Measurements from ENCODE around the gene NCKAP5L. TPM values are rescaled to one million over a fixed set of nuclear protein-coding genes. Genes with fewer than 3 reads are reported as not detected.

The NCKAP5L gene
- total and polyA plus RNA-seq, 2 of the 8 experiments (the other 6 are each of a cell fraction or from before 2014, with no cell fraction given), result 9.4 to 27.9 TPM

DNA sequence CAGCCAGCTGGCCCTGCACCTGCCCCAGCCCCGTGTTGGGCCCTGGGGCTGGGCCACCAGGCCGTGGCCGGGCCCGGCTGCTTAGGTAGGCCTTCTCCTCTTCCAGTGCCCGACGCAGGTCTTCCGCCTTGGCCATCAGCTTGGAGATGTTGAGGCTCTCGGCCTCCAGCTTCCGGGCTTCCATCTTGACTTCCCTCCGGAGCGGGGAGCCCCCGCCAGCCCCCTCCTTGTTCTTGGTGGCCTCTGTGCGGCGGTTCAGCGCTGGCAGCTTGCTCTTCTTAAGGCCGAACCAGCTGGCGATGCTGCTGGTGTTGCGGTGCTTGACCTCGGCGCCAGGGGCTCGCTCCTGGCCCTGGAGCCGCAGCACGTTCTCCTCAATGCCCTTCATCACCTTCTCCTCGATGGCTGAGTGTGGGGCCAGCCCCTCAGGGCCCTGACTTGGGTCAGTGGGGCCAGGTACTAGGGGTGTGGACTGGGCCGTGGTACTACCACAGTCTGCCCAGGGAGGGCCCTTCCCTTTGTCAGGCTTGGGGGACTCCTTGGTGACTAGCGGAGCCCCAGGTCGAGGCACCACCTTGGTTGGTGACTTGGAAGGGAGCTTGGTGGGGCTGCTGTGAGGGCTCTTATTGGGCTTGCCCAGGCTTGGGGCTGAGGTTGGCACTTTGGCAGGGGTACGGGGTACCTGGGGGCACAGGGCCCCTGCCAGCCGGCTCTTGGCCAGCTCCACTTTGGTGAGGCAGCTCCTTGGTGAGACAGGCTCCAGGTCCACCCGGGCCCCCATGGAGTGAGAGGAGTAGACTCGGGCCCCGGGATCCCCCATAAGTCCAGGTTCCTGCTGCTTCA is 33.2 kb downstream of the NCKAP5L start (continued):
- TF ChIP-seq KDM4A (IDR thresholded peaks at IDR 0.05; ENCODE audit: low read depth, low read length, severe bottlenecking) (no peak), POU5F1 (IDR thresholded peaks at IDR 0.05; ENCODE audit: low read depth, low read length) (no peak), RFX5 (IDR thresholded peaks at IDR 0.05; ENCODE audit: borderline replicate concordance, low read depth, low read length) (no peak), YY1 (IDR thresholded peaks at IDR 0.05; ENCODE audit: low read depth, low read length) (no peak)
- TF ChIP-seq, protein P1, sequence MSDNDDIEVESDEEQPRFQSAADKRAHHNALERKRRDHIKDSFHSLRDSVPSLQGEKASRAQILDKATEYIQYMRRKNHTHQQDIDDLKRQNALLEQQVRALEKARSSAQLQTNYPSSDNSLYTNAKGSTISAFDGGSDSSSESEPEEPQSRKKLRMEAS (IDR thresholded peaks at IDR 0.05), result no peak

Measured in H1 (cell line).